G401 (cell line): ENCODE measurements around the gene TOB1. TPM values are rescaled to one million over a fixed set of nuclear protein-coding genes. Genes with fewer than 3 reads are reported as not detected.
A peak's percentile ranks its signal among the peaks of the same experiment; 100 is the strongest.
"Not testable (repeated sequence)": the region's sequence is repeated elsewhere in the genome, so short reads cannot be mapped to it uniquely, and the experiment has no call there.

Experiments
- DNase-seq: peaks from one replicate; pipeline ENCODE4 v3.0.0-alpha.2; 2015; ENCODE audit warnings: low spot score
- in situ Hi-C: cut with HindIII; loops from 2 replicates; pipeline ENCODE4 v1.10.0; 2016; ENCODE audit warnings: low sequenced_read_pairs, mixed read lengths
- total RNA-seq: library from RNA; depleted of rRNA; stranded (reverse); fragments of >200 nt; shearing (Covaris generic); gene quantifications from 2 replicates; pipeline ENCODE4 v1.2.3, GENCODE V29; 2014

Gene TOB1
- total RNA-seq, 1 experiment from 2014 or later: 26.4 TPM

- DNase-seq: no peak
- in situ Hi-C loops: no loop called here
Observed at GRCh38 chr17:50875074-50875473, 8.9 kb upstream of the TOB1 start.

DNA sequence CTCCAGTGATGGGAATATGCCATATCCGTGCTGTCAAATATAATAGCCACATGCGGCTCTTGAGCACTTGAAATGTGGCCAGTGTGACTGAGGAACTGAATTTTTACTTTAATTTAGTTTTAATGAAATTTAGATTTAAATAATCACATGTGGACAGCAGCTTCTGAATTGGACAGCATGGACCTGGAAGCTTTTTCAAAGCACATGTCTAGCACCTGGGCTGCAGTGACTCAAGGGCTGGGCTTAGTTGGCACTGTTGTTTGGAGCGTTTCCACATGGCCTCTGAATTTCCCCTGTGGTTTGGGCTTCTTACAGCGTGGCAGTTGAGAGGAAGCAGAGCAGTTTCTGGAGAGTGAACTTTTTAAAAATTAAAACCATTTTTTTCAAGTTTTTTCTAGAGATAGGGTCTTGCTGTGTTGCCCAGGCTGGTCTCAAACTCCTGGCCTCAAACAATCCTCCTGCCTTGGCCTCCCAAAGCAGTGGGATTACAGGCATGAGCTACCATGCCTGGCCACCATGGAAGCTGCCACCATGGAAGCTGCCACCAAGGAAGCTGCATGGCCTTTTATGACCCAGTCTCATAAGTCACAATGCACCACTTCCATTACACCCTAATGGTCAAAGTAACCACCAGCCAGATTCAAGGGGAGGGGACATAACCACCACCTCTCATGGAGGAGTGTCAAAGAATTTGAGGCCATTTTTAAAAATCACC is 6.7 kb upstream of the TOB1 start:
- DNase-seq: no peak

DNA sequence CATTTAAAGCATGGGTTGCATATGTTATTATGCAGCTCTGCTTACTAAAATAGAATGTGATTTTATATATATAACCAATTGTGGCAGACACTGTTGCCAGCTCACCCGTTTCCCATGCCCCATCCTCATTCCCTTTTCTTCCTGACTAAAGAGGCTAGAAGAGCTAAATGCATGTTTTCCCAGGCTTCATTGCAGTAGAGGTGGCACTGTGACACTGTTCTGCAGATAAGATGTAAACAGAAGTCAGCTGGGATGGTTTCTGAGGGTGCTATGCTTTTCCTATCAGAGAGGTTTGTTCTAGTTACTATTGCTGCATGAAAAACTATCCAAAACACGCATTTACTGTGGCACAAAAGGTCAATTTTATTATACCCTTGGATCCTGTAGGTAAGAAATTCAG is 5.7 kb upstream of the TOB1 start:
- in situ Hi-C loops: no loop called here
- no peak for DNase-seq

More for the DNA sequence above, 6.7 kb upstream of the TOB1 start:
- in situ Hi-C loops: no loop called here

- no peak for DNase-seq
- in situ Hi-C loops: no loop called here
Observed at GRCh38 chr17:50871364-50871763, 5.2 kb upstream of the TOB1 start.

GRCh38 chr17:50868602-50869001 is 2.4 kb upstream of the TOB1 start:
- peak; percentile 27 for DNase-seq
- in situ Hi-C loops: no loop called here

DNA sequence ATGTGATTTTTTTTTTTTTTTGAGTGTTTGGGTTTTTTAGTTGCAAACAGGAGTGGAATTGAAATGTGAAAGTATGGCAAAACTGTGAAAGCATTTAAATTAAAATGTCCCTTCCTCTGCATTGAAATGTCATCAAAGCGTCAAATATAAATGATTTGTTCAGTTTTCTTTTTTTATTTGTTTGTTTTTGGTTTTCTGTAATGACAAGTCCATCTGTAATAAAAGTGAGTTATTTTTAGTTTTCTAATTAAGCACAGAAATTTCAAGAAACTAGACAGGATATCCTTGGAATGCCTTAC is 1.9 kb upstream of the TOB1 start:
- DNase-seq: no peak
- in situ Hi-C loops: no loop called here

DNA sequence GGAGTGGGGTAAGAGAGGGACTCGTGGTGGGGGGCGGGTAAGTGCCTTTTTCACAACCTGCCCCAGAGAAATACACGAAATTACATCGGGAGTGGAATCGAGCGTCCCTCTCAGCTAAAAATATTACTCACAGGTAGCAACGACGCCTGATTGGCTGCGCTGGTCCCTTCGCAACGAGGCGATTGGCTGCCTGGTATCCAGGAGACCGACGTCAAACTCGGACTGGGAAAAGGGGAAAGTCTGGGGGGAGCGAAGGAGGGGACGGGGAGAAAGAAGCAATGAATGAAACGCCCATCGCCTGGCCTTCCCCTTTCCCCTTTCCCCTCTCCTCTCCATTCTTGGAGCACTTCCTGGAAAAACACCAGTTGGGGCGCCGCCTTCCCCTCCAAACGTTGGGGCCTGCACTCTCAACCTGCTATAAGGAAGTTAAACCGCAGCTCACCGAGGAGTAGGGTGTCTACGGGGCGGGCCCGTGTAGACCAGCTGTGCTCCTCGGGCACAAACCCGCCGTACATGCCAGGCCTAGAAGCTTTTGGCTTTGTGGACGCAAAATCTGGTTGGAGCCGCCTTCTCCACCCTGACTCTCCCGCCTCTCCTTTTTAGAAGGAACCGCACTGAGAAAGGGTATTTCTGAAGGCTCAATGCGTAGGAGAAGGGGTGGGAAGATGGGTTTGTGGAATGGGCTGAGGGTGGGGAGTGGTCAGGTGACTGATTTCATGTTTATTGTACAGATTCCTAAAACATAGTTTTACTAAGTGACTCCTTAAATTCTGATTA is 1.4 kb upstream of the TOB1 start:
- in situ Hi-C loops: no loop called here
- DNase-seq: peak; percentile 99

DNA sequence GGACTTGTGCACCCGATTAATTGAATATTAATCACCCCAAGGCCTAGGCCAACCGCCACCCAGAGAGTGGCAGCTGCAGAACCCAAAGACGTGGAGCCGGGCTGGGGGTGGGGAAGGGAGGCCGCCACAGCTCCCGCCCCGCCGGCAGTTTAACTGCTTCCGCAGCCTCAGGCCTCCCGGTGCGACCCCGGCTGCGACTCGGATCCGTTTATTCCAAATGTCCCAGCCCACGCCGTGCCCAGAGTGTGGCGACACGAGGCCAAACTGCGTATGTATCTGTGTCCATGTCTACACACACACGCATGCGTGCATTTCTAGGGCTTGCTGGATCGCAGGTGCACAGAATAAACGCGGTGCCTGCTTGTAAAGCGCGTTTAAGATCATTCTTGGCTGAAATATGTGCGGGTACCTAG is 802 bp upstream of the TOB1 start:
- no peak for DNase-seq
- in situ Hi-C loops: no loop called here

- in situ Hi-C loops: no loop called here
Observed at GRCh38 chr17:50865868-50866260, 290 bp downstream of the TOB1 start.

GRCh38 chr17:50865060-50865867 is 890 bp downstream of the TOB1 start:
- peak; percentile 79 for DNase-seq
- in situ Hi-C loops: no loop called here

More at GRCh38 chr17:50865868-50866260, 290 bp downstream of the TOB1 start:
- no peak for DNase-seq

- DNase-seq: no peak
- in situ Hi-C loops: no loop called here
Observed at GRCh38 chr17:50864747-50865059, 1.5 kb downstream of the TOB1 start.

DNA sequence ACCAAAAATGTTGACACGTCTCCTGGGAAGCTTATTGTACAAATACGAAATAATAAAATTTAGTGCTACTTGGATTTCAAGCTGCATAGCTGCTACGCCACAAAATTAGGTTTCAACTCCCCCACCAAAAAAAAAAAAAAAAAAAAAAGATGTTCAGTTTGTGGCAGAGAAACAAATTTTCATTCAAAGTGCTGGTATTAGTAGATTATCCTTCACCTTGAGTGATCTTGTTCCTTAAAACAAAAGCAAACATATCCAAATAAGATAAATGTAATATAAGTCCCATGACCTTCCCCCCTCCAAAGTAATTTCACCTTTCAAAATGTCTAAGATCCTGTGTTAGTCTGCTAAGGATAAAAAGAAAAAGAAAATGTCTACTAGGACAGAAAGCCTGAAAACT is 2.2 kb downstream of the TOB1 start:
- no peak for DNase-seq
- in situ Hi-C loops: no loop called here

- peak; percentile 75 for DNase-seq
- in situ Hi-C loops: no loop called here
Observed at GRCh38 chr17:50863221-50863843, 2.8 kb downstream of the TOB1 start.

- DNase-seq: no peak
- in situ Hi-C loops: no loop called here
Observed at GRCh38 chr17:50861822-50862528, 4.2 kb downstream of the TOB1 start.

DNA sequence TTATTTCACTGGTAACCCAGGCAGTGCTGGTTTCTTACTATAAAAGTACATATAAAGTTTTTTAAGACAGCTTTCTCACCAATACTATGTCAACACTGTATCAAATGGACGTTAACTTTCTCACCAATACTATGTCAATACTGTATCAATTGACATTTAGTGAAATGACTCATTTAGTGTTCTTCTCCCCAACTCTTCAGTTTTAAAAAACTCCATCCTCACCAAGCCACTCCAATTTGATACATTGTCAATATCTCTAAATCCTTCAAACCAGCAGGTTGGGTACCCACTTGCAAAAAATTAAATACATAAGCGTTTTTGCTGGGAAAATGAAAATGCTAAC is 4.8 kb downstream of the TOB1 start:
- in situ Hi-C loops: no loop called here
- DNase-seq: no peak

DNA sequence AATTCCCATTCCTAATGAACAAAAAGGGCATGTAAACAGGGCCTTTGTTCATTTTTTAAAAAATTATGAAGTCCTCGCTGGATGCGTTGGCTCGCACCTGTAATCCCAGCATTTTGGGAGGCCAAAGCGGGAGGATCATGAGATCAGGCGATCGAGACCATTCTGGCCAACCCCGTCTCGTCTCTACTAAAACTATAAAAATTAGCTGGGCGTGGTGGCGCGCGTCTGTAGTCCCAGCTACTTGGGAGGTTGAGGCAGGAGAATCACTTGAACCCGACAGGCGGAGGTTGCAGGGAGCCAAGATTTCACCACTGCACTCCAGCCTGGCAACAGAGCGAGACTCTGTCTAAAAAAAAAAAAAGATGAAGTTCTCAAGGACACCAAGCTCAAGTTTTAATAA is 6.4 kb downstream of the TOB1 start:
- in situ Hi-C loops, DNase-seq: not testable (repeated sequence)

DNA sequence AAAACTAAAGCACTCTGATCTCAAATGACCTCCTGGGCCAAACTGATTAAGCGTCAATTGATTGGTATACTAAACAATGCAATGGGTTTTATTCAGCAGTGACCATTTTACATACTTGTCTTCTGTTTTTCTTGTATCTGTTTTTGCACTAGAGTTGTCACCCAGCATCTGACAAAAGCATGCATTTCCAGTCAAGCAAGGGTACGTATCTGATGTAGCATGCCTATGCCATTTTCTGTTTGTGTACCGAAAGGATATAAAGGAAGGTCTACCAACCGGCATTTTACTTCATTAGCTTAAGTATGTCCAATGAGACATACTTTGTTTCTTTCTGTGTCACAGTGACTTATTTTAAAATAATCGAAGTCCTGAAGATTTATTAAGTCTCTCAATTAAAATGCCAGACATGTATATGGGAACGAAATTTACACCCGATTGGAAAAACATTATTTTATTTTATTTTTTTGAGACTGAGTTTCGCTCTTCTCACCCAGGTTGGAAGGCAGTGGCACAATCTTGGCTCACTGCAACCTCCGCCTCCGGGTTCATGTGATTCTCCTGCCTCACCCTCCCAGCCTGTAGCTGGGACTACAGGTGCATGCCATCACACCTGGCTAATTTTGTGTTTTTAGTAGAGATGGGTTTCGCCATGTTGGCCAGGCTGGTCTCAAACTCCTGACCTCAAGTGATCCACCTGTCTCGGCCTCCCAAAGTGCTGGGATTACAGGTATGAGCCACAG is 7.5 kb downstream of the TOB1 start:
- no peak for DNase-seq
- in situ Hi-C loops: no loop called here

DNA sequence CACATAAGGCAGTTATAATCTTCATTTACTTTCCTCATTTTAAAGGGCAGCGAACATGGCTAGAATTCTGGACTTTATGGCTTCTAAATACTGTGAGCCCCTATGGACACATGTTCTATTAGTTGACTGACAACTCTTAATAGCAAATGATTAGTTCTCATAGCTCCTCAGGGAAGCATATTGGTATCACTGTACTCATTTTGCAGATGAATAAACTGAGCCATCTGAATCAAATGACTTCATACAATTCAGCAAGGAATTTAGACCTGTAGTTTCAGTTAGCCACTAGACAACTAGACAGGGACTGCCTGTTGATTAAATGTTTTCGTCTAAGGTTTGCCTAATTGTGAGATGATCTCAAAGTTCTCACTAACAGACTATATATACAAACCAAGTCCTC is 9.7 kb downstream of the TOB1 start:
- no peak for DNase-seq
- in situ Hi-C loops: no loop called here
